ENCODE results near the gene MYO5C.

Gene MYO5C

GRCh38 chr15:52146261-52146660 lies 149.3 kb downstream of the MYO5C start:
- no peak for DNase-seq (ENCODE audit: low read depth)
- TF ChIP-seq, protein P1, sequence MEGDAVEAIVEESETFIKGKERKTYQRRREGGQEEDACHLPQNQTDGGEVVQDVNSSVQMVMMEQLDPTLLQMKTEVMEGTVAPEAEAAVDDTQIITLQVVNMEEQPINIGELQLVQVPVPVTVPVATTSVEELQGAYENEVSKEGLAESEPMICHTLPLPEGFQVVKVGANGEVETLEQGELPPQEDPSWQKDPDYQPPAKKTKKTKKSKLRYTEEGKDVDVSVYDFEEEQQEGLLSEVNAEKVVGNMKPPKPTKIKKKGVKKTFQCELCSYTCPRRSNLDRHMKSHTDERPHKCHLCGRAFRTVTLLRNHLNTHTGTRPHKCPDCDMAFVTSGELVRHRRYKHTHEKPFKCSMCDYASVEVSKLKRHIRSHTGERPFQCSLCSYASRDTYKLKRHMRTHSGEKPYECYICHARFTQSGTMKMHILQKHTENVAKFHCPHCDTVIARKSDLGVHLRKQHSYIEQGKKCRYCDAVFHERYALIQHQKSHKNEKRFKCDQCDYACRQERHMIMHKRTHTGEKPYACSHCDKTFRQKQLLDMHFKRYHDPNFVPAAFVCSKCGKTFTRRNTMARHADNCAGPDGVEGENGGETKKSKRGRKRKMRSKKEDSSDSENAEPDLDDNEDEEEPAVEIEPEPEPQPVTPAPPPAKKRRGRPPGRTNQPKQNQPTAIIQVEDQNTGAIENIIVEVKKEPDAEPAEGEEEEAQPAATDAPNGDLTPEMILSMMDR (IDR thresholded peaks at IDR 0.05; ENCODE audit: insufficient read depth, low read depth, low read length, missing control alignments), result no peak
- no peak overlapping the region for H3K4me3 ChIP-seq (ENCODE audit: low read depth, low read length)

- TF ChIP-seq, protein P1 (IDR thresholded peaks at IDR 0.05; ENCODE audit: insufficient read depth, low read depth, low read length, missing control alignments), result no peak
- no peak for DNase-seq (ENCODE audit: low read depth)
- H3K4me3 ChIP-seq (ENCODE audit: low read depth, low read length), result no peak overlapping the region
These were observed 150.9 kb downstream of the MYO5C start for GRCh38 chr15:52144656-52145178.

GRCh38 chr15:52143873-52144272 lies 151.7 kb downstream of the MYO5C start:
- TF ChIP-seq, protein P1 (IDR thresholded peaks at IDR 0.05; ENCODE audit: insufficient read depth, low read depth, low read length, missing control alignments), result no peak
- H3K4me3 ChIP-seq (ENCODE audit: low read depth, low read length), result no peak overlapping the region
- DNase-seq (ENCODE audit: low read depth), result no peak

Measured in GM12865 (cell line).